HG03097 (cell line): ENCODE measurements around the gene PLEKHA4.

ENCODE experiments used
- ATAC-seq: cut with Tn5 transposase; IDR thresholded peaks from one replicate; pipeline ENCODE4 v1.9.1; 2021; ENCODE audit not compliant: unreplicated experiment, low FRiP score

The PLEKHA4 gene

DNA sequence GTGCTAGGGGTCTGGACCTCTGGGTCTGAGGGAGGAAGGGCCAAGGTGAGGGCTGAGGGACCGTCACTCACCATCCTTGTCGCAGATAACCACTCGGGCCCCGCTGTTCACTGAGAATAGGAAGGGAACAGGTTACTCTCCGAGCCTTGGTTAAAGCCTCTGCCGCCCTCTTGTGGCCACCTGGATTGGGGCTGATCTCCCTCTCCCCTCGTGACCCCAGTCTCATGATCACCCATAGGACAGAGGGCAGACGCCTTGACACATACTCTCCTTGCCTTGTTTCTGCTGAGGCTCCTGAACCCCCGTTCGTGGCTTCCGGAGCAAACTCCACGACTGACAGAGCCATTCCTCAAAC is 32.7 kb downstream of the PLEKHA4 start:
- ATAC-seq: no peak

- no peak for ATAC-seq
These were observed 34.4 kb downstream of the PLEKHA4 start for GRCh38 chr19:48833977-48834376.

DNA sequence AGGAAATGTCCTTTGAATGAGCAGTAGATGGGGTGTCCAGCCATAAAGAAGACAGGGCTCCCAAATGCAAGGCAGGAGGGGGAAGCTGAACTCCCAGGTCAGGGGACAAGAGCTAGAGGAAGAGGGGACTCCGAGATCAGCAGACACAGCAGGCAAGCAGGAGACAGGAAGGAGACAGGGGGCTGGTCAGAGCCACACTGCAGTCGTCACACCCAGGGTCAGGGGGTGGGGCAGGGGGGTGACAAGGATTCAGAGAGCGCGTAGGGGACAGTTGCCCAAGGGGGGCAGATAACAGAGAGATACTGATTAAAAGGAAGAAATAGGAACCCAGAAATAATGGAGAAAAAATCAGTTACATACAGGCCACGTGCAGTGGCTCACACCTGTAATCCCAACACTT is 35.4 kb downstream of the PLEKHA4 start:
- no peak for ATAC-seq

DNA sequence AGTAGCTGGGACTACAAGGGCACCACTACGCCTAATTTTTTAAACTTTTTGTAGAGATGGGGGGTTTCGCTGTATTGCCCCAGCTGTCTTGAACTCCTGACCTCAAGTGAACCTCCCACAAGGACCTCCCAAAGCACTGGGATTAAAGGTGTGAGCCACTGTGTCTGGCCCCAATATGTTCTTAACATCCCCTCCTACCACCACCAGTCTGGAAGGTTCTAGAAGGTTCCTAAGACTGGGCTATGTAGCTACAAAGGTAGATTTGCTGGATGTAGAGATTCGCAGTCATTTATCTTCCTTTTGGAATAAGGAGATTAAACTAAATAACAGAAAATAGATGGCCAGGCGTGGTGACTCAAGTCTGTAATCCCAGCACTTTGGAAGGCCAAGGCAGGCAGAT is 37.5 kb downstream of the PLEKHA4 start:
- ATAC-seq: no peak

GRCh38 chr19:48830088-48830487 is 38.3 kb downstream of the PLEKHA4 start:
- ATAC-seq: no peak

DNA sequence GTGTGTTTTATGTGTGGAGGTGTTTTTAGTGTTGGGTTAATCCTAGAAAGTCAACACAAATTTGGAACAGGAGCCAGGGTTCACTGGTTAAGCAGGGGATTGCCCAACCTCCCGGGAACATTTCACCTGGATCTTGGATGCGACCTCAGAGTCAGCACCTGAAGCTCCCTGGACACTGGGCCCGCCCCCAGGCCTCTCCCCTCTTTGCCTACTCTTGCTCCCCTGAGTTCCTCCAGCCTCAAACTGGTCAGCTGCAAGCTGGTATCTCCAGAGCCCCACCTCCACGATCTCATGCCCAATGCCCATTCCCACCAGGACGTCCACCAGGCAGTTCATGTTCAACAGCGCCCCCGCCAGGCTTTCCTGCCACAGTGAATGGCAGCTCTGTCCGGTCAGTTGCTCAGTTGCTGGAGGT is 41.8 kb downstream of the PLEKHA4 start:
- ATAC-seq: no peak

- ATAC-seq: no peak
These were observed 45.9 kb downstream of the PLEKHA4 start for GRCh38 chr19:48822514-48822913.

DNA sequence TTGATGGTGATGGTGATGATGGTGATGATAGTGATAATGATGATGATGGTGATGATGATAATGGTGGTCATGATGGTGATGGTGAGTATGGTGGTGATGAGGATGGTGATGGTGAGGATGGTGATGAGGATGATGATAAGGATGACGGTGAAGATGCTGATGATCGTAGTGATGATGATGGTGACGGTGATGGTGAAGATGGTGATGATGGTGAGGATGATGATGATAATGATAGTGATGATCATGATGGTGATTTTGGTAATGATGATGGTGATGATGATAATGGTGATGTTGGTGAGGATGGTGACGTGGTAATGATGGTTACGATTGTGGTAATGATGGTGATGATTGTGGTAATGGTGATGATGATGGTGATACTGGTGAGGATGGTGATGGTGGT is 46.8 kb downstream of the PLEKHA4 start:
- no peak for ATAC-seq

- no peak for ATAC-seq
These were observed 49.0 kb downstream of the PLEKHA4 start for GRCh38 chr19:48819366-48819816.

- ATAC-seq: no peak
These were observed 50.1 kb downstream of the PLEKHA4 start for GRCh38 chr19:48818234-48818820.

DNA sequence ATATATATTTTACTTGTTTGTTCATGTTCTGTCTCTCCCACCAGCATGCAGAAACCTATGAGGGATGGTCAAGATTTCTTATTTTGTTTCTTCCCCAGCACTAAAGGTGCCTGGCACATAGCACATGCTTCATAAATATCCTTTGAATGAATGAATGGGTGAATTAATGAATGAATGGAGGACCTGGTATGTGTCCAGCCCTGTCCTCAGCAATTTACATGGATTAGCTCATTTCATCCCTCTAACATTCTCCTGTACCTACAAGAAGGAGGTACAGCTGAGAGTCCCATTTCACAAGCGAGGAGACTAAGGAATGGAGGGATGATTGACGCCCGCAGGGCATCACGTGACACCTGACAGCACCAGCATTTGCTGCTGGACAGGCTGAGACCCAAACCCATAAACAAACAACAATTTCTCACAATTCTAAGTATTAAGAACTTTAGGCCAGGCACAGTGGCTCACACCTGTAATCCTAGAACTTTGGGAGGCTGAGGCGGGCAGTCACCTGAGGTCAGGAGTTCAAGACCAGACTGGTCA is 50.8 kb downstream of the PLEKHA4 start:
- no peak for ATAC-seq

DNA sequence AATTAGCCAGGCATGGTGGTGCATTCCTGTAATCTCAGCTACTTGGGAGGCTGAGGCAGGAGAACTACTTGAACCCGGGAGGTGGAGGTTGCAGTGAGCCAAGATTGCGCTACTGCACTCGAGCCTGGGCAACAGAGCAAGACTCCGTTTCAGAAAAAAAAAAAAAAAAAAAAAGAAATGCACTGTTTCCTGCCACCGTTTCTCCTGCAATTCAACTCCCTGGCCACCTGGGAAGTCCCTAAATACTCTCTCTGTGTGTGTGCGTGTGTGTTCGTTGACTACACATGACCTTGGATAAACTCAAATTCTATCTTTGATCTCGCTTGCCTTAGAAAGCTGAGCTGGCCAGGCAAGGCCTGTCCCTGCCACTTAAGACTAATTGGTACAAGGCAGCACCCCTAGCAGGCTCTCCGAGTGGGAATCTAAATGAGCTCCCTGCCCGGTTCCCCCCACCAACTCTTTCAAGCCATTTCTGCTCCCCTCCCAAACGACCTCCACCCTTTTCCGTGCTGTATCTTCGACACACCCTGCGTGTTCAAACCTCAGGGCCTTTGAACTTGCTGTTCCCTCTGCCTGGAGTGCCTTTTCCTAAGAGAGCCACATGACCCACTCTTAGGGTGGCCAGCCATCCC is 52.4 kb downstream of the PLEKHA4 start:
- ATAC-seq: no peak

DNA sequence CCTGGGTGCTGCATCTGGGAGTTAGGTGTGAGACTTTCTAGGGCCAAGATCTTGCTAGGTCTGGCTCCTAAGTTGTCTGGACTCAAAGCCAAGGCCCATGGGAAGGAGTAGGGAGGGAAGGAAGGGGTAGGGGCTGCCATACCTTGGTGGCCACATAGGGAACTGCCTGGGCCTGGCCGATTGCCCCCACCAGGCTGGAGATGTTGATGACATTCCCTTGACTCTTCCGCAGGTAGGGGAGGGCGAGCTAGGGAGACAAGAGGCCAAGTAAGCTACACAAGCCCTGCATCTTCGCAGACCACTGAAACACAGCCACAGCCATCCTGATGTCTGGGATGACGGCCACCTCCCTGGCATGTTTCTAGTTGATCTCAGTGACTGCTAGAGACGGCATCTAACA is 53.5 kb downstream of the PLEKHA4 start:
- ATAC-seq: no peak

GRCh38 chr19:48813123-48813913 is 55.1 kb downstream of the PLEKHA4 start:
- no peak for ATAC-seq

- ATAC-seq: no peak
These were observed 56.1 kb downstream of the PLEKHA4 start for GRCh38 chr19:48812094-48812929.

DNA sequence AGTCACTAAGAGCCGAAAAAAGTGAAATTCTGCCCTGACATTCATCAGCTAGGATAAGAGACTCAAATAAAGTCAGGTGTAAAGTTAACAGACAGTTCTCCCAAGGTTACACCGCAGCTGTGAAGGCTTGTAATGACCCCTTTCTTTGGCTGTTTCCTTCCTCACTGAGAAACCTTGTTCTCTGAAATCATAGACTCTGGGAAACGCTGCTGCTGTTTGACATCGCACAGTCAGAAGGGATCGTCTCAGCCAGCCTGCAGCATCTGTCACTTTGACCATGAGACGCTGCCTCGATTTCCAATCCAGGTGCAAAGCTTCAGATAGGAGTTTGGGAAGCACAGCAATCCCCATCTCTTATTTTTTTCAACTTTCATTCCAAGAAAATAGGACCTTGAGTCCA is 58.3 kb downstream of the PLEKHA4 start:
- ATAC-seq: no peak

- no peak for ATAC-seq
These were observed 60.7 kb downstream of the PLEKHA4 start for GRCh38 chr19:48807590-48808308.

DNA sequence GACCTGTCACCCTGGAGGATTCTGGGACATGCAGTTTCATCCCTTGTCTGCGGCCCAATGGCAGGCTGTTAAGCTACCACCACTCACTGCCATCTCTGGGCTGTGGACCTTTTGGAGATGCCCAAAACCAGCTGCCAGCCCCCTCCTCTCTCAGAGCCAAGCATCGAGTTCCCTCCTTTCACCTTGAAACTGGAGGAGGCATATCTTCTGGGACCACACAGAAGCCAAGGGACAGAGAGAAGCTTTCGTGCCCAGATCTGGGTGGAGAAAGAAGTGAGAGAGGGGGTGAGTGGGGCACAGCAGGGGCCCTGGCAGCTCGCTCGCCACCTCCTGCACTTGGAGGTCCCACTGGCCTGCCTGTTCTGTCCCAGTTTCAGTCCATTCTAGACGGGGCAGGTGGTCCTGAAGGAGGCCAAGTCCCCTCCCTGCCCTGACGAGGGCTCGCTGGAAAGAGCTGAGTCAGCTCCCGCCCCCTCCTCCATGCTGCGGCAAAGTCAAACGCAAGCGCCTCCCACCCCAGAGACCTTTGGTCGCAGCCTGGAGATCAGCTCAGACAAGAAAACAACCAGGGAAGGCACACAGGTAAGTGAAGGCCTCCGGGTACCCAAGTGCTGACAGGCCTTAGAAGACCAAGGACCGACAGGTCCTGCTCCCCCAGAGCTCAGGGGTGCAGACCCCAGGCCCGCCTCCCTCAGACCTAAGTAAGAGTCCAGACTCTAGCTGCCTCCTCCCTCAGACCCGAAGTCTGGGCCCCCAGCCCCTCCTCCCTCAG is 61.4 kb downstream of the PLEKHA4 start:
- no peak for ATAC-seq

GRCh38 chr19:48806518-48806817 is 61.9 kb downstream of the PLEKHA4 start:
- no peak for ATAC-seq

GRCh38 chr19:48805452-48805851 is 63.0 kb downstream of the PLEKHA4 start:
- ATAC-seq: no peak
